Stimulated activated CD8-positive, alpha-beta memory T cell treated with anti-CD3 and anti-CD28 coated beads, Interleukin-12 subunit alpha, Interleukin-12 subunit beta, amount 100 ng/mL, for 4 hours (primary cell): ENCODE measurements around the gene SLC2A9.
"Not testable (repeated sequence)": the region's sequence is repeated elsewhere in the genome, so short reads cannot be mapped to it uniquely, and the experiment has no call there.

Source experiments
- DNase-seq: peaks from one replicate; pipeline ENCODE4 v3.0.0-alpha.2; 2020; ENCODE audit warnings: low read depth

The SLC2A9 gene

DNA sequence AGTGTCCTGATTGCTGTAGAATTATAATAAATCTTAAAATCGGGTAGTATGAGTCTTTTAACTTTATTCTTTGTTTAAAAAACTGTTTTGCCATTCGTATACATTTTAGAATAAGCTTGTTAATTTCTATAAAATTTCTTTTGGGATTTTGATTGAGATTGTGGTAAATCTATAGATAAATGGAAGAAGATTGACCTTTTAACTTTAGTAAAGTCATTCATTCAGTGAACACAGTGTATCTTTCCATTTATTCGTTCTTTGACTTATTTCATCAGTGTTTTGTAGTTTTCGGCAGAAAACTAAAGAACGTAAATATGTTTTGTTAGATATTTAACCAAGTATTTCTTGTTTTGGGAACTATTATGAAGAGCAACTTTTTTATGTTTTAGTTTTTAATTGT lies 201.0 kb downstream of the SLC2A9 start:
- no peak for DNase-seq

DNA sequence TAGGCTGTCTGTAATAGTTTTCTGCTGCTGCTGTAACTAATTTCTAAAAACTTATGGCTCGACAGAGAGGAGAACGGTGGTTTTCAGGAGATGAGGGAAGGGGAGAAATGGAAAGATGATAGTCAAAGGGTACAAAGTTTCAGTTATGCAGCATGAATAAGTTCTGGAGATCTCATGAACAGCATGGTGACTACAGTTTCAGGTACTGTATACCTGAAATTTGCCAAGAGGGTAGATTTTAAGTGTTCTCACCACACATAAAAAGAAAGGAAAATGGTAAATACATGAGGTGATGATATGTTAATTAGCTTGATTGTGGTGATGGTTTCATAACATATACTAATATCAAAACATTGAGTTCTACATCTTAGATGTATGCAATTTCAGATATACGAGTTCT lies 205.0 kb downstream of the SLC2A9 start:
- no peak for DNase-seq

DNA sequence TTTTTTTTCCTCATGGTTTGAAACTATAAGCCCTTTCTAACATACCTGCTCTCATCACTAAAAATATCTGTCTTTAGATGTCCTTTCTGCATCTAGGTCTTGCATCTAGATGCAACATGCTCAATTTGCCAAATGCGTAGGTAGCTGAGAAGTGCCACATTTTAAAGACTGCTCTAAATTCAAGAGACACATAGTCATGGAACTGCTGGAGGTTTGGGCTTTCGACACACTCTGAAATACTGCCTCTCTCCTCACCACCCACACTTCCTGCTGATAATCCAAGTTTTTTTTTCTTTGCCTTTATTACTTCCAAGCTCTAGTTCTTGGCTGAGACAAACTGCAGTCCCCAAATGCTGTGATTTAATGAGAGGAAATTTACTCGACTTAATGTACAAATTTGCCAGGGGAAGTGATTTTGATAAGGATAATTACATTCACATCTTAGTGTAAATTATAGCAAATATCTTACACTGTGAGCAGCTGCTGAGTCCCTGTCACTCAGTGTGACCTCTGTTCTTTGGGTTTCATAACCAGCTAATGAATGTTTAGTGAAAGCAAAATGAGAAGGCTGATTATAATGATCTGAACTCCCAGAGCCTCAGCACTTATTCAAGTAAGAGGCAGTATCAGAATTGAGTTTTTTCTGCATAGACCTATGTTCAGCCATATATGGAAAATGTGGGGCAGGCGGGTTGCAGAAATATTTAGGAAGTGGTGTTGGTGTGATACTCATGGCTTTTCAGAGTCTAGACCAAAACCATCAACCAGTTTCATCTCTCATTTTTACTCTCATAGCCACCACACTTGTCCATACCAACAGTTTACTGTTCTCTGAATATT lies 208.6 kb downstream of the SLC2A9 start:
- no peak for DNase-seq

DNA sequence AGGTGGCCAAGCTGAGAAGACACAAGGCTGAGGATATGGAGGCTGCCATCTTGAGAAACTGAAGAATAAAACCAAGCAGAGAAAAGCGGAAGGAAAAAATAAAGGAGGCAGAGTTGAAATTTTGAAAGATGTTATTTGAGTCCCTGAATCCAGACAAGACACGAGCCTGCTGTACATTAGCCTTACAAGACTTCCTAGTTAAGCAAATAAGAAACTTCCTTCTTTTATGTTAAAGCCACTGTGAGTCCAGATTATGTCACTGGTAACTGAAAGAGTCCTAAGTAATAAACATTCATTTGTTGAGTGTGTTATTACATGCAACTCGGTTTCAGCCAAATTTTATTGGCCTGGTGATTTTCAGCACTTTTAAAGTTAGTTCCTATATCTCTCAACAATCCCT lies 209.5 kb downstream of the SLC2A9 start:
- no peak for DNase-seq

DNA sequence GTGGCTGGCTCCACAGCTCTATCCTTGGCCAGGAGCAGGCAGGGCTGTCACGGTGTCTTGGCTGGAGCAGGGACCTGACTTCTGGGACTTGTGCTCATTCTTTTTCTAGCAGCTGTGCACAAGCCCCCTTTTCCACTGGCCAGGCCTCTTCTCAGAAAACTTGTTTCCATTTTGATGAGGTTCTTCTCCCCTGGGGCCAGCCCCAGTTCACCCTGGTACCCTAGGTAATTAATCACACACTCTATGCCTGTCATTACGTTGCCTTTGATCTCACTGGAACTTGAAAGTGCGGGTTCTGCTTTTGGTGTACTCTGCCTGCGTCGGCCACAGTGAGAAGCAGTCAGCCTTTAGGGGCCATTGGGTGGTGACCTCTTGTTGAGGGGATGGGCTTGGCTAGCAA lies 213.2 kb downstream of the SLC2A9 start:
- DNase-seq: no peak

DNA sequence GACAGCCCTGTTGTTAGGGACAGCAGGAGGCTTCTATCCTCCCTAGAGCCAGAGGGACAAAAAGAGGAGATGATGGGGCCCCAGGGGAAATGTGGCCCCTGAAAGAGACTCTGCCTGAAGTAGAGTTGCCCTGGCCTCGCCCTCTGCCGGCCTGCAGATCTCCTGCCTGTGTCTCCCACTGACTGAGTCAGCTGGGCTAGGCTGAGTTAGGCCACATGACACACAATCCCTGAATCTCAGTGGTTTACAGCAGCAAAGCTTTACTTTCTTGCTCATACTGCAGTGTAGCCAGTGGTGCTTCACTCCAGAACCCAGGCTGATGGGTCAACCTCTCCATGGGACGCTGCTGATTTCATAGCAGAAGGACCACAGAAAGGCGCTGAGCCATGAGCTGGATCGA lies 216.4 kb downstream of the SLC2A9 start:
- no peak for DNase-seq

DNA sequence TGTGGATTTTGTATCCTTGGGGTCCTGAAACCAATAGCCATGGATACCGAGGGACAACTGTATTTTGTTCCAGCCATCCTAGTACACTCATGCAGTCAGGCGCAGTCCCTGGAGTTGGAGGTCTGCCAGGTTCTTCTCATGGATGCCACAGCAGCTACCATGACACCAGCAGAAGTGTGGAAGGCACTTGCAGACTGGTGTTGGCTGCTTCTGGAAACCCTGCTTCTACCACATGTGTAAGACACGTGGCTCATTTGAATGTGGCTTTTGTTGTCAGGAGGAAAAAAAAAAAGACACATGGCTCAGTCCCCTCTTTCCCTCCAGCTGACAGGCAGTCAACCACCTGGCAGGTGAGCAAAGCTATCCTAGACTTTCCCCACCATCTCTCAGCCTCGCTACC lies 220.4 kb downstream of the SLC2A9 start:
- no peak for DNase-seq

DNA sequence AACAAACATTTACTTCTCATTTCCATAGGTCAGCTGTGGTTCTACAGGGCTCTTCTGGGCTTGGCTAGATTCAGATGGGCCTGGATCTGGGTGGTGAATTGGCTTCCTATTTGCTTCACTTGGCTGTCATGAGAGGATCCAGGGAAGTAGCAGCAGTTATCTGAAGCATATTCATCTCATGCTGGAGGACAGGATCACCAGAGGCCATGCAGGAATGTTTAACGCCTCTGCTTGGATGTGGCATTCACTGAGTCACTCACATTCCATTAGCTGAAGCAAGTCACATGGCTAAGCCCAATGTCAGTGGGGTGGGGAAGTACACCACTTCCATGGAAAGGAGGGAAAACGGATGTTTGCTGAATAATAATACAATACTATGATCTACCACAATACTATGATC lies 224.7 kb downstream of the SLC2A9 start:
- not testable (repeated sequence) for DNase-seq

DNA sequence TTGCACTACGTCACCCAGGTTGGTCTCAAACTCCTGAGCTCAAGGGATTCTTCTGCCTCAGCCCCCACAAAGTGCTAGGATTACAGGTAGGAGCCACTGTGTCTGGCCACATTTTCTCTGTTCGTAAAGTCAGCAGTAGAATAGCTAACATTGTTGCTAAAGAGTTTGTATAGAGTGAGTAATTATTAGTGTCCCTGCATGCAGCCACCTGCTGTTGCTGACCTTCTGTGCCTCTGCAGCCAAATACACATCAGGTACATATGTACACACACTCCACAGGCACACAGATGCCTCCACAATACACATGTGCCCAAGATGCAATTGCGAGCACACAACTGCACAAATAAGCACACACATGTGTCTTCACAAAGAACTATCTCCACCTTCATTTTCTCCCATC lies 228.9 kb downstream of the SLC2A9 start:
- no peak for DNase-seq

DNA sequence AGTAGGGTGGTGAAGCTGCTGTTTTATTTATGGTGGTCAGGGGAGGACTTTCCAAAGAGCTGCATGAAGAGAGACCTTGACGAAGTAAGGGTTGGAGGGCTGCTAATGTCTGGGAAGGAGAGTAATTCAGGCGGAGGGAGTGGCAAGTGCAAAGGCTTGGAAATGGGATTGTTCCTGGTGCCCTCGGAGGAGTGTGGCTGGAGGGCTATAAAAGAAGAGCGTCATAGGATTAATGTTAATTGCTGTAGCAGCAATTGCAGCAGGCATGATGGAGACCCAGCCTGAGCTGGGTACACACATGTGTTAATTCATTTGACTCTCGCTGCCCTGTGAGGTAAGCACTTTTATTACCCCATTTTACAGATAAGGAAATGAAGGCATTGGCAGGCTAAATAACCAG lies 235.4 kb downstream of the SLC2A9 start:
- DNase-seq: not testable (repeated sequence)

DNA sequence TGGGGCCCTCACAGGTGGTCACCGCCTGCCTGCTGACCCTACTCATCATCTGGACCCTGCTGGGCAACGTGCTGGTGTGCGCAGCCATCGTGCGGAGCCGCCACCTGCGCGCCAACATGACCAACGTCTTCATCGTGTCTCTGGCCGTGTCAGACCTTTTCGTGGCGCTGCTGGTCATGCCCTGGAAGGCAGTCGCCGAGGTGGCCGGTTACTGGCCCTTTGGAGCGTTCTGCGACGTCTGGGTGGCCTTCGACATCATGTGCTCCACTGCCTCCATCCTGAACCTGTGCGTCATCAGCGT lies 239.2 kb downstream of the SLC2A9 start:
- DNase-seq: no peak

DNA sequence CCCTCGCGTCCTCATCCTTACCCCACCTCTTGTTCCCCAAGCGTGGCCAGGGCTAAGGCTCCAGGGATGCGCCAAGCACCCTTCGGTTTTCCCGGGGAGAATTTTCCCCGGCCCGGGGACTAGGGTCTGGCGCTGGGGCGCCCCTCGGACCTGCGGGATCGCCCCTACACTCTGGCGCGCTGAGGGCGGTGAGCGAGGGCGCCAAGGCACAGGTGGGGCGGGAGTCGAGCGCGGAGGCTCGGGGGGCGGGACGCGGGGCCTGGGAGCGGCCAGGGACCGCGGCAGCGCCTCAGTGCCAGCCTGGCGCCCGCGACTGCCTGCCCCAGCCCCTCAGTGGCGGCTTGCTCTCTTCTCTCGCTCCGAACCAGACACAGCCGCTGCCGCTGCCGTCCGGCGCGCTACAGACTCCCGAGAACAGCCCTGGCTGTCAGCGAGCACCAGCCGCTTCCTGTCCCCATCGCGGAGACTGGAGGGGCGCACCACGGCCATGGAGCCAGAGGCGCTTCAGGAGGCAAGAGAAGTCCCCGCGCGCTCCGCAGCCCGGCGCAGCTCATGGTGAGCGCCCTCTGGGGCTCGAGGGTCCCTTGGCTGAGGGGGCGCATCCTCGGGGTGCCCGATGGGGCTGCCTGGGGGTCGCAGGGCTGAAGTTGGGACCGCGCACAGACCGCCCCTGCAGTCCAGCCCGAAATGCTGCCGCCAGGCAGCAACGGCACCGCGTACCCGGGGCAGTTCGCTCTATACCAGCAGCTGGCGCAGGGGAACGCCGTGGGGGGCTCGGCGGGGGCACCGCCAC lies 239.8 kb downstream of the SLC2A9 start, which contains the start of gene DRD5:
Gene DRD5, plus strand, starts transcription at position 292 of the 793 bp plus-strand sequence. Its CDS starts 396 bp downstream, at position 688.
- DNase-seq: no peak
